Activated CD8-positive, alpha-beta memory T cell treated with anti-CD3 and anti-CD28 coated beads, Interleukin-2, amount 10 ng/mL, durations not matched to agents 7 days and 5 days (primary cell): ENCODE results near the gene CUTA. TPM values are rescaled to one million over a fixed set of nuclear protein-coding genes. Genes with fewer than 3 reads are reported as not detected.
A peak's percentile ranks its signal among the peaks of the same experiment; 100 is the strongest.
"Not testable (repeated sequence)": the region's sequence is repeated elsewhere in the genome, so short reads cannot be mapped to it uniquely, and the experiment has no call there.

ENCODE experiments used
- ATAC-seq: fragments of 150-1000 bp; cut with Tn5 transposase; one replicate; pipeline ENCODE4 v1.10.0; 2021; ENCODE audit warnings: moderate library complexity
- CTCF ChIA-PET: fragments of 350-600 bp; sonication (Branson Sonifier 250); formaldehyde crosslinking; loops from one replicate; lab custom pipeline; 2021; ENCODE audit warnings: antibody characterized with exemption; lab: Charles Lee
- DNase-seq: peaks from one replicate; pipeline ENCODE4 v3.0.0-alpha.2; 2020
- H3K27ac Mint-ChIP-seq: one replicate; pipeline ENCODE4 v1.8.0; 2021; ENCODE audit warnings: mild to moderate bottlenecking, mixed read lengths
- H3K27me3 Mint-ChIP-seq: one replicate; pipeline ENCODE4 v1.8.0; 2021; ENCODE audit warnings: mixed read lengths
- H3K36me3 Mint-ChIP-seq: one replicate; pipeline ENCODE4 v1.8.0; 2021; ENCODE audit warnings: mild to moderate bottlenecking, mixed read lengths
- H3K4me1 Mint-ChIP-seq: one replicate; pipeline ENCODE4 v1.8.0; 2021; ENCODE audit warnings: mixed read lengths
- H3K4me3 Mint-ChIP-seq: one replicate; pipeline ENCODE4 v1.8.0; 2021; ENCODE audit warnings: mild to moderate bottlenecking, moderate library complexity, mixed read lengths
- H3K9me3 Mint-ChIP-seq: one replicate; pipeline ENCODE4 v1.8.0; 2022; ENCODE audit warnings: low read depth, mixed read lengths
- microRNA-seq: library from miRNA; unstranded; fragments of <30 nt; microRNA quantifications from one replicate; pipeline ENCODE4 v1.2.0, GENCODE V29; 2022
- total RNA-seq, 2 experiments: library from RNA; stranded (reverse); gene quantifications; one replicate each; pipeline ENCODE4 v1.2.3, GENCODE V29; 2021

CUTA gene
- total RNA-seq, 2 experiments from 2014 or later = 196 to 197 TPM

DNA sequence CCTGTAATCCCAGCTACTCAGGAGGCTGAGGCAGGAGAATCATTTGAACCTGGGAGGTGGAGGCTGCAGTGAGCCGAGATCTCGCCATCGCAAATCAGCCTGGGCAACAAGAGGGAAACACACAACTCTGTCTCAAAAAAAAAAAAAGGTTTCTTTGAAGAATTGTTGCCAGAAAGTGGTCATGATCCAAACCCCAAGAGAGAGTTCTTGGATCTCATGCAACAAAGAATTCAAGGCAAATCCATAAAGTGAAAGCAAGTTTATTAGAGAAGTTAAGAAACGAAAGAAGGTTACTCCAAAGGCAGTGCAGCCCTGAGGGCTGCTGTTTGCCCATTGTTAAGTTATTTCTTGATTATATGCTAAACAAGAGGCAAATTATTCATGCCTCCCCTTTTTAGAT is 40.7 kb downstream of the CUTA start:
- Mint-ChIP-seq H3K4me1 (peaks cover 26% of the 10 kb centered on the region), H3K27ac (no peak overlapping the region), H3K9me3 (no peaks in the 10 kb centered on the region), H3K4me3 (no peak overlapping the region), H3K27me3 (peaks cover 3% of the 10 kb centered on the region), H3K36me3 (no peaks in the 10 kb centered on the region)
- ATAC-seq (no peak), DNase-seq (no peak)
- CTCF ChIA-PET = interaction anchor here (0.6 kb wide), 1 partner anchor 52 kb away, joined by 5 read pairs; no protein-coding TSS in a partner anchor

DNA sequence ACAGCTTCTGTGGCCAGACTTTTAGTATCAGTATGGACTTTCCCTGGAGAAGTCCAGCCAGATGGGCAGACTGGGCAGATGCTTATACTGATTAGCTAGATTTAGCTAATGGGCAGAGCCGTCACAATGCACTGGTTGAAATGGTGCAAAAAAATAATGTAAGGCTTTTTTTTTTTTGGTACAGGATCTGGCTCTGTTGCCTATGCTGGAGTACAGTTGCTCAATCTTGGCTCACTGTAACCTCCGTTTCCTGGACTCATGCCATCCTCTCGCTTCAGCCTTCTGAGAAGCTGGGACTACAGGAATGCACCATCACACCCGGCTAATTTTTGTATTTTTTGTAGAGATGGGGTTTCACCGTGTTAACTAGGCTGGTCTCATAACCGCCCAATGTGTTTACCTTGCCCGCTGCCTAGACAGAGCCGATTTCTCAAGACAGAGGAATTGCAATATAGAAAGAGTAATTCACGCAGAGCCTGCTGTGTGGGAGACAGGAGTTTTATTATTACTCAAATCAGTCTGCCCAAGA is 42.7 kb downstream of the CUTA start:
- CTCF ChIA-PET = interaction anchor here (2.3 kb wide), 1 partner anchor 15 kb away, joined by 11 read pairs; no protein-coding TSS in a partner anchor
- no peak for DNase-seq
- Mint-ChIP-seq H3K4me3 (no peak overlapping the region), H3K4me1 (peaks cover 26% of the 10 kb centered on the region), H3K36me3 (no peaks in the 10 kb centered on the region), H3K27me3 (no peaks in the 10 kb centered on the region), H3K27ac (no peak overlapping the region), H3K9me3 (no peaks in the 10 kb centered on the region)
- no peak for ATAC-seq

DNA sequence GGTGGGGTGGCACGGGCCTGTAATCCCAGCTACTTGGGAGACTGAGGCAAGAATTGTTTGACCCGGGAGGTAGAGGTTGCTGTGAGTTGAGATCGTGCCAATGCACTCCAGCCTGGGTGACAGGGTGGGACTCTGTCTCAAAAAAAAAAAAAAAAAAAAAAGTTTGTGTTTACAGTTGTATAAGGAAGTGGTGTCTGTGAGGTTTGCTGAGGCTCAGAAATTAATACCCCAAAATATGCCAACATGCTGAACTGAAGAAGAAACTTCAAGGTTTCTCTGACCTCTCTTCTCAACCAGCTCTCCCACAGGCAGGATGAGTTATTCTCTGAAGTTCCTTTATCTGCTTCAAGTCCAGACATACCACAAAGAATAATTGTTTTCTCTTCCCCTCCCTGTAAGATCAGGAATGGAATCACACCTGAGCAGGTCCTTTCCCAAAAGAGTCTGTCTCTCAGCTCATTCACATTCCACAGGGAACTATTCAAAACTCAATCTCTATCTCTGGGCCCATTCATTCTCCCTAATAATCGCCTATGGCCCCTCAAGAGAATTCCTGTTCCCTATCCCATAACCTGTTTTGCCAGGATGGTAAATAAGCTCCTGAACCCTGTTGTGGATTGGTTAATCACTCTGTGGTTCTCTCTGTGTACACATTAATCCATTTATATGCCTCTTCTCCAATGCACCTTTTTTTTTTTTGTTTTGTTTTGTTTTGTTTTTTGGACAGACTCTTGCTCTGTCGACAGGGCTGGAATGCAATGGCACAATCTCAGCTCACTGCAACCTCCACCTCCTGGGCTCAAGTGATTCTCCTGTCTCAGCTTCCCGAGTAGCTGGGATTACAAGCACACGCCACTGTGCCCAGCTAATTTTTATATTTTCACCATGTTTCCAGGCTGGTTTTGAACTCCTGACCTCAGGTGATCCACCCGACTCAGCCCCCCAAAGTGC is 43.7 kb downstream of the CUTA start:
- H3K4me1 Mint-ChIP-seq = peaks cover 26% of the 10 kb centered on the region
- no peaks in the 10 kb centered on the region for H3K9me3 Mint-ChIP-seq
- DNase-seq = no peak
- ATAC-seq = peak; percentile 57
- CTCF ChIA-PET = interaction anchor here (2.3 kb wide), 1 partner anchor 16 kb away, joined by 11 read pairs; no protein-coding TSS in a partner anchor
- H3K36me3 Mint-ChIP-seq = no peaks in the 10 kb centered on the region
- no peak overlapping the region for H3K4me3 Mint-ChIP-seq
- no peaks in the 10 kb centered on the region for H3K27me3 Mint-ChIP-seq
- H3K27ac Mint-ChIP-seq = peak overlapping the region; percentile 49

DNA sequence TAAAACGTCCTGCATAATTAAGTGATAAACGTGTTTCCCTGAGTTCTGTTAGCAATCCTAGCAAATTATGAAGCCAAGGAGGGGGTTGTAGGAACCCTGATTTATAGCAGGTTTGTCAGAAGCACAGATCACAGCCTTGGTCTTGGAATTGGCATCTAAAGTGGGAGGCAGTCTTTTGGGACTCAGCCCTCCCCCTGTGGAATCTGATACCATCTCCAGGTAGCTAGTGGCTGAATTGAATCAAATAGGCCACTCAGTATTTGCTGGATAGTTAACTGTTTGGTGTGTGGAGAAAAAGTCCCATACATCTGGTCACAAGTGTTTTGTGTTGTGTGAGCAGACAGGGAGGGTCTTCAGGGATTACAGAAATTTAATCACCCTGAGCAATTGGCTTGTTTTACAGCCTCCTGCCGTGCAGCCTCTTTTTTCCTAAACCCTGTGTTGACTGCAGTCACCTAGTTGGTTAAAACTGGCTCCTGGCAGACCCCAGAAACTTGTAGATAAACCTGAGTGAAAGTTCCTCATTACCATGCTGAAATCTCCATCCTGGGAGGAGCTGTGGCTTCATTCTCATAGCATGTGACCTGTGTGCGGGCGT is 45.3 kb downstream of the CUTA start:
- ATAC-seq (no peak), DNase-seq (no peak)
- no peaks in the 10 kb centered on the region for H3K27me3 Mint-ChIP-seq
- no peak overlapping the region for H3K4me3 Mint-ChIP-seq
- H3K36me3 Mint-ChIP-seq = no peaks in the 10 kb centered on the region
- no peak overlapping the region for H3K27ac Mint-ChIP-seq
- no peaks in the 10 kb centered on the region for H3K9me3 Mint-ChIP-seq
- CTCF ChIA-PET = no interaction called here
- H3K4me1 Mint-ChIP-seq = peaks cover 26% of the 10 kb centered on the region

DNA sequence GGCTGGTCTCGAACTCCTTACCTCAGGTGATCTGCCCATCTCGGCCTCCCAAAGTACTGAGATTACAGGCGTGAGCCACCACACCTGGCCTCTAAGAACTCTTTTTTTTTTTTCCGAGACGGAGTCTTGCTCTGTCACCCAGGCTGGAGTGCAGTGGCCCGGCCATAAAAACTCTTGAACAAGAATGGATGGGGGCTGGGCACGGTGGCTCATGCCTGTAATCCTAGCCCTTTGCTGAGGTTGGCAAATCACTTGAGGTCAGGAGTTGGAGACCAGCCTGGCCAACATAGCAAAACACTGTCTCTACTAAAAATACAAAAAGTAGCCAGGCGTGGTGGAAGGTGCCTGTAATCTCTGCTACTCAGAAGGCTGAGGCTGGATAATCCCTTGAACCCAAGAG is 46.0 kb downstream of the CUTA start:
- H3K4me3 Mint-ChIP-seq, H3K36me3 Mint-ChIP-seq, H3K27me3 Mint-ChIP-seq, H3K9me3 Mint-ChIP-seq, ATAC-seq, DNase-seq, H3K27ac Mint-ChIP-seq: not testable (repeated sequence)
- peaks cover 26% of the 10 kb centered on the region for H3K4me1 Mint-ChIP-seq
- CTCF ChIA-PET = interaction anchor here (2.2 kb wide), 1 partner anchor 27 kb away, joined by 8 read pairs; no protein-coding TSS in a partner anchor

DNA sequence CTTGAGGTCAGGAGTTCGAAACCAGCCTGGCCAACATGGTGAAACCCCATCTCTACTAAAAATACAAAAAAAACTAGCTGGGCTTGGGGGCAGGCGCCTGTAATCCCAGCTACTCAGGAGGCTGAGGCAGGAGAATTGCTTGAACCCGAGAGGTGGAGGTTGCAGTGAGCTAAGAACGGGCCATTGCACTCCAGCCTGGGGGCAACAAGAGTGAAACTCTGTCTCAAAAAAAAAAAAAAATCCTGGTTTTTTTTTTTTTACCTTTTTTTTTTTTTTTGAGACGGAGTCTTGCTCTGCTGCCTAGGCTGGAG is 50.2 kb downstream of the CUTA start:
- H3K27ac Mint-ChIP-seq, H3K9me3 Mint-ChIP-seq, H3K4me3 Mint-ChIP-seq, DNase-seq, CTCF ChIA-PET, H3K27me3 Mint-ChIP-seq, H3K36me3 Mint-ChIP-seq, ATAC-seq, H3K4me1 Mint-ChIP-seq: not testable (repeated sequence)

DNA sequence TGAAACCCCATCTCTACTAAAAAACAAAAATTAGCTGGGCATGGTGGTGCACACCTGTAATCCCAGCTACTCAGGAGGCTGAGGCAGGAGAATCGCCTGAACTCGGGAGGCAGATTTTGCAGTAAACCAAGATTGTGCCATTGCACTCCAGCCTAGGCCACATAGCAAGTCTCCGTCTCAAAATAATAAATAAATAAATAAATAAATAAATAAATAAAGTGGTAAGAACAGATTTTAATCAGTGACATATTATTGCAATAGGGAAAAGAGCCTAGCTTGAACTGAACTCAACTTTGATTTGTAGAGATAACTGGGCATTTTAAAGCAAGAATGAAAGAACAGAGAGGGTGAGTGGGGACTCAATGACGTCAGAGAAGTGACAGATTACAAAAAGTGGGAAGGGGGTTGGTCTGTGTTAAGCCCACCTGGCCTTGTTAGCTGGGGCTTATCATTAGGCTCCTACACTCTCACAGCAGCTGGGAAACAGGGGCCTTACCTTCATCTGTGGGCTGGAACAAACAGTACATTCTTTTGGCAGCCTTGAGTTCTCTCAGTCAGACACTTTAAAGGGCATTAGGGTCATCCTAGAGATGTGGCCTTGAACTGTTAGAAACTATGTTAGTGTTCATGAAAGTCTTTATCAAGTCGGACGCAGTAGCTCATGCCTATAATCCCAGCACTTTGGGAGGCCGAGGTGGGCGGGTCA is 50.7 kb downstream of the CUTA start:
- Mint-ChIP-seq H3K36me3 (no peaks in the 10 kb centered on the region), H3K9me3 (no peaks in the 10 kb centered on the region), H3K27ac (no peak overlapping the region), H3K27me3 (no peaks in the 10 kb centered on the region), H3K4me1 (no peaks in the 10 kb centered on the region), H3K4me3 (no peak overlapping the region)
- ATAC-seq (no peak), DNase-seq (no peak)
- CTCF ChIA-PET = interaction anchor here (1.5 to 2.0 kb wide), 2 partner anchors 14 to 23 kb away, joined by 3 to 5 read pairs; no protein-coding TSS in a partner anchor

Small RNA genes within 50 kb of the gene (microRNA-seq; reads per million reads assigned to microRNA genes)
- gene MIR5004 = not detected

Other genes starting within 250 kb of the CUTA start
- under 1 TPM; 0.77 to 0.79 TPM for gene COL11A2, start 225.6 kb downstream of the CUTA start, total RNA-seq
- gene RXRB, start 217.4 kb downstream of the CUTA start, total RNA-seq = 10 to 100 TPM; 36.0 to 38.9 TPM
- 10 to 100 TPM; 50.1 to 63.9 TPM for gene SLC39A7, start 217.2 kb downstream of the CUTA start, total RNA-seq
- gene HSD17B8, start 213.5 kb downstream of the CUTA start, total RNA-seq = 10 to 100 TPM; 18.6 to 20.9 TPM
- gene RING1, start 209.6 kb downstream of the CUTA start, total RNA-seq = 10 to 100 TPM; 32.6 to 37.8 TPM
- 10 to 100 TPM; 60.6 to 63.3 TPM for gene VPS52, start 146.2 kb downstream of the CUTA start, total RNA-seq
- gene RPS18, start 146.0 kb downstream of the CUTA start, total RNA-seq = 1,000 to 10,000 TPM; 2,808 to 3,161 TPM
- 10 to 100 TPM; 14.0 to 20.5 TPM for gene B3GALT4, start 141.0 kb downstream of the CUTA start, total RNA-seq
- 10 to 100 TPM; 61.5 to 78.4 TPM for gene WDR46, start 128.9 kb downstream of the CUTA start, total RNA-seq
- 10 to 100 TPM; 67.8 to 90.3 TPM for gene PFDN6, start 128.5 kb downstream of the CUTA start, total RNA-seq
- gene RGL2, start 119.2 kb downstream of the CUTA start, total RNA-seq = 10 to 100 TPM; 34.7 to 49.9 TPM
- 100 to 1,000 TPM; 207 to 235 TPM for gene TAPBP, start 104.0 kb downstream of the CUTA start, total RNA-seq
- 10 to 100 TPM; 10.6 to 11.8 TPM for gene ZBTB22, start 100.4 kb downstream of the CUTA start, total RNA-seq
- gene DAXX, start 95.1 kb downstream of the CUTA start, total RNA-seq = 100 to 1,000 TPM; 102 to 107 TPM
- 100 to 1,000 TPM; 133 to 187 TPM for gene KIFC1, start 26.3 kb downstream of the CUTA start, total RNA-seq
- 10 to 100 TPM; 26.1 to 36.0 TPM for gene PHF1, start 7.1 kb downstream of the CUTA start, total RNA-seq
- gene SYNGAP1, start 2.0 kb upstream of the CUTA start, total RNA-seq = 10 to 100 TPM; 24.1 to 39.8 TPM
- gene ZBTB9, start 36.5 kb upstream of the CUTA start, total RNA-seq = 1 to 10 TPM; 7.4 to 9.0 TPM
- gene BAK1, start 162.2 kb upstream of the CUTA start, total RNA-seq = 10 to 100 TPM; 70.9 to 74.4 TPM
- 10 to 100 TPM; 44.9 to 71.3 TPM for gene ITPR3, start 203.2 kb upstream of the CUTA start, total RNA-seq